ENCODE results near the gene TMEM198.

DNA sequence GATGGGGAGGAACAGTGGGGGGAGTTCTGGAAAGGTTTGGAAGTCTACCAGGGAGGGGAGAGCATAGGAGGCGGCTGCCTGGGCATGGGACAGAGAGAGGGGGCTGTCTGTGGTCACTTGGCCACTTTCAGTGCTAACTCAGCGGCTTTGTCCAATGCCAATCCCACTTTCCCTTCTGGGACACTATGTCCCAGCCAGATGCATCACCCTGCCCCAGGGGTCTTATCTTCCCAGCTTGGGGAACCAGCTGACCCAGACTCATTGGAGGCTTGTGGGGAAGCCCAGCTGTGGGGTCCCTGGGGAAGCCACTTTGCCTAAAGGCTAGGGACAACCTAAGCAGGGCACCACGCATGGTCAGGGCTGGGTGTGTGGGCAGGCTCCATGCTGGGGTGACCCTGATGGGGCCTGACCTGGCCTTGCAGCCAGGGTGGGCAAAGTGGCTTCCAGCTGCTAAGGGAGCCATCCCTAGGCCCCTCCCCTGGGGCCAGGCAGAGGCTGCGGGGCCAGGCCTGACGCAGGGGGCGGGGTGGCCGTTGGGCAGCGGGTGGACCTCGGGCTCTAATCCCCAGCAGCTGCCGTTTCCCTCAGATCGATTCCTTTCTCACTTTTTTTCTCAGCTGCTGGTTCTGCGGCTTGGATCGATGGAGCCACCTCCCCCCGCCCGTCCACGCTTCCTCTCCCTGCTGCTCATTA lies 31.2 kb upstream of the TMEM198 start:
- TF ChIP-seq, protein P1, sequence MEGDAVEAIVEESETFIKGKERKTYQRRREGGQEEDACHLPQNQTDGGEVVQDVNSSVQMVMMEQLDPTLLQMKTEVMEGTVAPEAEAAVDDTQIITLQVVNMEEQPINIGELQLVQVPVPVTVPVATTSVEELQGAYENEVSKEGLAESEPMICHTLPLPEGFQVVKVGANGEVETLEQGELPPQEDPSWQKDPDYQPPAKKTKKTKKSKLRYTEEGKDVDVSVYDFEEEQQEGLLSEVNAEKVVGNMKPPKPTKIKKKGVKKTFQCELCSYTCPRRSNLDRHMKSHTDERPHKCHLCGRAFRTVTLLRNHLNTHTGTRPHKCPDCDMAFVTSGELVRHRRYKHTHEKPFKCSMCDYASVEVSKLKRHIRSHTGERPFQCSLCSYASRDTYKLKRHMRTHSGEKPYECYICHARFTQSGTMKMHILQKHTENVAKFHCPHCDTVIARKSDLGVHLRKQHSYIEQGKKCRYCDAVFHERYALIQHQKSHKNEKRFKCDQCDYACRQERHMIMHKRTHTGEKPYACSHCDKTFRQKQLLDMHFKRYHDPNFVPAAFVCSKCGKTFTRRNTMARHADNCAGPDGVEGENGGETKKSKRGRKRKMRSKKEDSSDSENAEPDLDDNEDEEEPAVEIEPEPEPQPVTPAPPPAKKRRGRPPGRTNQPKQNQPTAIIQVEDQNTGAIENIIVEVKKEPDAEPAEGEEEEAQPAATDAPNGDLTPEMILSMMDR (IDR thresholded peaks at IDR 0.05): no peak
- TF ChIP-seq POLR2AphosphoS5 (IDR thresholded peaks at IDR 0.05; ENCODE audit: low read depth, low read length) (no peak), SIN3A (IDR thresholded peaks at IDR 0.05; ENCODE audit: borderline replicate concordance, insufficient read depth, low read depth, low read length) (no peak), TCF7L2 (IDR thresholded peaks at IDR 0.05; ENCODE audit: low read depth, low read length) (no peak)
- TF ChIP-seq, protein P2, sequence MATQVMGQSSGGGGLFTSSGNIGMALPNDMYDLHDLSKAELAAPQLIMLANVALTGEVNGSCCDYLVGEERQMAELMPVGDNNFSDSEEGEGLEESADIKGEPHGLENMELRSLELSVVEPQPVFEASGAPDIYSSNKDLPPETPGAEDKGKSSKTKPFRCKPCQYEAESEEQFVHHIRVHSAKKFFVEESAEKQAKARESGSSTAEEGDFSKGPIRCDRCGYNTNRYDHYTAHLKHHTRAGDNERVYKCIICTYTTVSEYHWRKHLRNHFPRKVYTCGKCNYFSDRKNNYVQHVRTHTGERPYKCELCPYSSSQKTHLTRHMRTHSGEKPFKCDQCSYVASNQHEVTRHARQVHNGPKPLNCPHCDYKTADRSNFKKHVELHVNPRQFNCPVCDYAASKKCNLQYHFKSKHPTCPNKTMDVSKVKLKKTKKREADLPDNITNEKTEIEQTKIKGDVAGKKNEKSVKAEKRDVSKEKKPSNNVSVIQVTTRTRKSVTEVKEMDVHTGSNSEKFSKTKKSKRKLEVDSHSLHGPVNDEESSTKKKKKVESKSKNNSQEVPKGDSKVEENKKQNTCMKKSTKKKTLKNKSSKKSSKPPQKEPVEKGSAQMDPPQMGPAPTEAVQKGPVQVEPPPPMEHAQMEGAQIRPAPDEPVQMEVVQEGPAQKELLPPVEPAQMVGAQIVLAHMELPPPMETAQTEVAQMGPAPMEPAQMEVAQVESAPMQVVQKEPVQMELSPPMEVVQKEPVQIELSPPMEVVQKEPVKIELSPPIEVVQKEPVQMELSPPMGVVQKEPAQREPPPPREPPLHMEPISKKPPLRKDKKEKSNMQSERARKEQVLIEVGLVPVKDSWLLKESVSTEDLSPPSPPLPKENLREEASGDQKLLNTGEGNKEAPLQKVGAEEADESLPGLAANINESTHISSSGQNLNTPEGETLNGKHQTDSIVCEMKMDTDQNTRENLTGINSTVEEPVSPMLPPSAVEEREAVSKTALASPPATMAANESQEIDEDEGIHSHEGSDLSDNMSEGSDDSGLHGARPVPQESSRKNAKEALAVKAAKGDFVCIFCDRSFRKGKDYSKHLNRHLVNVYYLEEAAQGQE (IDR thresholded peaks at IDR 0.05; ENCODE audit: insufficient read depth in 1 of 2, low read depth in 2 of 2, low read length in 1 of 2): no peak
